NOMO-1 (cell line): ENCODE measurements around the gene UST.
"Not testable (repeated sequence)": the region's sequence is repeated elsewhere in the genome, so short reads cannot be mapped to it uniquely, and the experiment has no call there.

ENCODE experiments used
- DNase-seq, 2 experiments: peaks; one replicate each; lab custom pipeline; 2025; ENCODE audit not compliant: unreplicated experiment in 2 of 2; lab: John Stamatoyannopoulos, UW

The UST gene

GRCh38 chr6:148996815-148997214 is 250.0 kb downstream of the UST start:
- no peak for DNase-seq

- DNase-seq: no peak
Observed at GRCh38 chr6:148997865-148998264, 251.0 kb downstream of the UST start.

DNA sequence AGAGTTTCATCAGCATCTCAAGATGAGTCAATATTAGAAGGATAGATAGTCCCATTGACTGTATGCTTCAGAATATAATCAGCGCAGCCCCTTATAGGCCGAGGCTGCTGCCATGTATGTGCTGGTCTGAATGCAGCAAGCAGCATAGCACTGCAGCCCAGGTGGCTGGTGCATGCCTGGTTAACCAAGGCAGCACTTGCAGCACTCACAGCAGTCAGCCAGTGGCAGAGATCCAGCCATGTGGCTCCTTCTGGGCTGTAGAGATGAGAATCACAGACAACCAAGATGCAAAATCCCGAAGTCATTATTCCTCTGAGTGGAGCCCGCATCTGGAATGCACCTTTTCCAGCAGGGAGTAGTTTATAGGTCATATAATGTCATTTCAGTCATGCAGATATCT is 251.9 kb downstream of the UST start:
- no peak for DNase-seq

DNA sequence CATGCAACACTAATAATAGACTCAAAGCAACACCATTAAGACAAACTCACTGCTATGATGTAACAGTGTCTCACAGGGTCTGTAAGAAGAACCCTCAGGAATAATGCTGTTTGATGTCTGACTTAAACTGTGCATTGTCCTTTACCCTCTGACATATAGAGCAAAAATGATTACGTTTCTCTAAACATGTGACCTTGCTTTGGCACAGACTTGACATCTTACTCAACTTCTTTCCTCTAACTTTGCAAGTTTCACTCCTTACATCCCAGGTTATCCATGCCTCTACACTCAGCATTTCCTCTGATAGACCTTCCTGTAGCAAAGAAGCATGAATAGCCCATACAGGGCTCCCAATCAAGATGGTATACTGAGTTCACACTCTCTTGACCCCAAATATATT is 252.7 kb downstream of the UST start:
- DNase-seq: no peak

- DNase-seq: peak; percentile 49 to 93
Observed at GRCh38 chr6:148999929-149000468, 253.2 kb downstream of the UST start.

GRCh38 chr6:149001422-149001821 is 254.6 kb downstream of the UST start:
- DNase-seq: no peak

- DNase-seq: no peak
Observed at GRCh38 chr6:149003560-149003959, 256.7 kb downstream of the UST start.

- DNase-seq: no peak
Observed at GRCh38 chr6:149004664-149005063, 257.8 kb downstream of the UST start.

DNA sequence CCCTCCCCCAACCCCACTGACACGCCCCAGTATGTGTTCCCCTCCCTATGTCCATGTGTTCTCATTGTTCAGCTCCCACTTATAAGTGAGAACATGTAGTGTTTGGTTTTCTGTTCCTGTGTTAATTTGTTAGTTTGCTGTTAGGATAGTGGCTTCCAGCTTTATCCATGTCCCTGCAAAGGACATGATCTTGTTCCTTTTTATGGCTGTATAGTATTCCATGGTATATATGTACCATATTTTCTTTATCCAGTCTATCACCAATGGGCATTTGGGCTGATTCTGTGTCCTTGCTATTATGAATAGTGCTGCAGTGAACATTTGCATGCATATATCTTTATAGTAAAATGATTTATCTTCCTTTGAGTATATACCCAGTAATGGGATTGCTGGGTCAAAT is 259.4 kb downstream of the UST start:
- DNase-seq: not testable (repeated sequence)

- no peak for DNase-seq
Observed at GRCh38 chr6:149006671-149007070, 259.8 kb downstream of the UST start.

DNA sequence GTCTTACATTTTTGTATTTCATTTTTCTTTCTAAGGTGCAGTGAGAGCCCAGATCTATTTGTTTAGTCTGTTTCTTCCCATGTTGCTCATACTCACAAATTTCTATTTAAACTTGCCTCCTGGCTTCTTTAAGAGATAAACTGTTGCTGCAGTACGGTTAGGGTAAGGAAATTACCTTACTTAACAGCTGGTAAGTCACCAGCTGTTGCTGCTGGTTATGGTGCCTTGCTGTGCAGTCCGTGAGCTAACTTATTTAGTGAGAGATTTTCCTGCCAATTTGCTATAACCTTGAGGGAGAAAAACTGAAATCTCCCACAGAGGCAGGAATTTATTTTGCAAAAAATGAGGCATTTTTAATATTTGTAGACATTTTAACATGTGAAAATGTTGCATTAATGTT is 261.0 kb downstream of the UST start:
- no peak for DNase-seq

DNA sequence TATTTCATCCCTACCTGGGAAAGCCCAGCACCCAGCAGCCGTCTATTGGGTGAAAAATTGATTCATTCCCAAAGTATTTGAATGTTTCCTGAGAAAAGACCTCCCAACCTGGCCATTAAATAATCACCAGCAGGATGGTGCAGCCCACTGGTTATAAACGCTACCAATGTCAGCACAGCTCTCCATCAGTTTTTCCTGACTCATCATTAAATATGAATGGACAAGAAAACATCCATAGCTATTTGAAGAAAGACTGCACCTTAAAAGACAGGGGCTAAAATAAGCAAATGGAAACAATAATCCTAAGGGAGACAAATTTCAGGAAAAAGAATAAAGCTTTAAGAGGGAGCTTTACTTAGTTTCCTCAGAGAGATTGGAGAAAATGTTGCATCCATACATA is 261.9 kb downstream of the UST start:
- DNase-seq: no peak

DNA sequence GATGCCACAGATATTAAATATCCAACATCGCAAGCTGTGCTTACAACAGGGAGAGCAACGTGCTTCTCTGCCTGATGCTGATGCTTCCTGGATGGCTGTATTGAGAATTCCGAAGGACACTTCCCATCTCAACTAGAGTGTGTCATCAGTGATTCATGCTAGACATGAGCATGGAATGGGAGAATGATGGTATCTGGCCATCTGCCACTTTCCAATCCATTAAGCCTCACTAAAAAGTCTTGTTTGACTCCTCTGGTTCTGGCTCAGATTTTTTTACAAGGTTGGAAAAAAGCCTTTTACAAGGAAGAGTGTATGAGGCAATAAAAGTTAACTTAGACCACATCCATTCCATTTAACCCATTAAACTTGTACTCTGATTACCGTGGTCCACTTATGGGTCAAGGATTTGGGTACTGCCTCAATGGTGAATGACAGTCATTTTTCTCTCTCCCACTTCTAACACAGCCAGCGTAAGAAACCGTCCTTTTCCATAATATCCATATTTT is 265.3 kb downstream of the UST start:
- DNase-seq: no peak

- no peak for DNase-seq
Observed at GRCh38 chr6:149013586-149014344, 266.9 kb downstream of the UST start.

- no peak for DNase-seq
Observed at GRCh38 chr6:149014631-149015534, 268.1 kb downstream of the UST start.

GRCh38 chr6:149015535-149016525 is 269.0 kb downstream of the UST start:
- peak in 1 of 2 experiments; percentile 33 for DNase-seq

DNA sequence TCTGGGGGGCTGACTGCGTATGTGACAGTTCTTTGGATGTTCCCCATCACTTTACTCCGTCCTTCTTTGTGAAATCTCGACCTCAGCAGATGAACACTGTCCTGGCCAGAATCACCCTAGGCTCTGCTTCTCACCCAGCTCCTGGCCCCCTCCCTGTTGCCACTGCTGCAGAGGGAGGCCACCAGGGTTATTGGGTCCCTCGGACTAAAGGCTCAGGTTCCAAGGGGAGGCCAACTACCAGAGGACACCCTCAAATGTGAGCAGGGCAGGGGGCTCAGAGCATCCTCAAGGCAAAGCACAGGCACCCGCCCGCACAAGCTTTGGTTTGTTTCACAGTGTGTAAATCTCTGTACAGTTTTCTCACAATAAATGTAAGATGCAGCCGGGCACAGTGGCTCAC is 269.9 kb downstream of the UST start:
- DNase-seq: no peak

DNA sequence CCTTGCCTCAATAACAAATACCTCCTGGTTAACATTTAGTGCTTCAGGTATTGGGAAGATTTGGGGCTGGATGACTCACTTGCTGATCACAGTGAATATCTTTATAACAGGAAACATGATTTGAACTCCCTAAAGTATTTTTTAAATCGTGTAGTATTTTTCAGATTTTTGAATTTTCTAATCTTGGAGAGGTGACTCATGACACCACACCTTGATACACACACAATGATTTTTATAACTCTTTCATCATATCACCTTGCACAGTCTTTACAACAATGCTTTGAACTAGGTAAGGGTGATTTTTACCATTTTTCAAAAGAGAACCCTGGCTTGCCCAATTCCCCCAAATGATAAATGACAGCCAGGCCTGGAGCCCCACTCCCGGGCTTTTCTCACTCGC is 273.5 kb downstream of the UST start:
- DNase-seq: no peak

GRCh38 chr6:149024361-149024760 is 277.5 kb downstream of the UST start:
- DNase-seq: no peak

DNA sequence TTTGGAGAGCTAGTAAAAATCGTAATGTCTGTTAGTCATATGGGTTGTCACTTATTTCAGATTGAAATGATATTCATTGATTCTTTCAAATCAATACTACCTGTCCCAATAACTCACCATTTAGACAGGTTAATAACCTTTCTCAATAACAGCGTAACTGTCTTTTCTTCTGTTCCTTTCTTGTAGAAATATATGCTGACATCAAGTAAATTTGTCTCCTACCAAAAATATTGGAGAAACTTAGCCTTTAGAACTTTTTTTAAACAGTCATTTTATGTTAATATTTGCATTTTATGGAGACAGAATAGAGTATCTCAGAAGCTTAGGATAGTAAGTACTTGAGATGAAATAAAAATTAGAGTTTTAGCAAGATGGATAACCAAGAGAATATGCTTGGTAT is 278.2 kb downstream of the UST start:
- no peak for DNase-seq
